Measurements from ENCODE around the gene RIMBP2.

- no peak for TF ChIP-seq CTCF (IDR thresholded peaks at IDR 0.05)
- TF ChIP-seq POLR2A (IDR thresholded peaks at IDR 0.05), result no peak
Measured at GRCh38 chr12:130433411-130433810, 282.7 kb downstream of the RIMBP2 start.

Measured in tibial nerve (tissue), 3 donors.